K562 (cell line): ENCODE results near the gene CRKL.

Experiments used
- FOSL1 ChIP-seq: fragments of 200-800 bp; sonication (Bioruptor generic); conservative IDR thresholded peaks from 2 replicates; pipeline ENCODE4 v1.6.1; 2016; ENCODE audit warnings: missing genetic modification characterization, missing compliant biosample characterization
- HINFP ChIP-seq: fragments of 450-650 bp; conservative IDR thresholded peaks from 2 replicates; pipeline ENCODE4 v1.6.1; 2016; ENCODE audit warnings: missing genetic modification characterization, low read depth, mild to moderate bottlenecking, control low read depth, missing compliant biosample characterization
- JUND ChIP-seq, 2 experiments: IDR thresholded peaks; 2 replicates in 1 of 2; 3 replicates in 1 of 2; pipeline ENCODE4 v1.6.1; 2011; ENCODE audit warnings: borderline replicate concordance in 2 of 2, low read depth in 2 of 2, low read length in 2 of 2, improper control_type of control experiment in 1 of 2, missing biosample characterization in 1 of 2, missing genetic modification characterization in 1 of 2, missing genetic modification reagents in 1 of 2
- NFIC ChIP-seq: fragments of 450-650 bp; IDR thresholded peaks from 2 replicates; pipeline ENCODE4 v1.6.1; 2017; ENCODE audit warnings: mild to moderate bottlenecking, inconsistent platforms
- NFRKB ChIP-seq: fragments of 450-650 bp; IDR thresholded peaks from 2 replicates; pipeline ENCODE4 v1.6.1; 2016; ENCODE audit warnings: low read depth
- SETDB1 ChIP-seq: IDR thresholded peaks from one replicate; pipeline ENCODE4 v1.6.1; 2012; ENCODE audit warnings: low read length, control low read depth, inconsistent platforms
- TAF1 ChIP-seq: IDR thresholded peaks from 2 replicates; pipeline ENCODE4 v1.6.1; 2011; ENCODE audit warnings: mild to moderate bottlenecking, low read length, moderate library complexity; ENCODE audit not compliant: insufficient read depth, control insufficient read depth, severe bottlenecking; ENCODE audit errors: extremely low read depth
- ZFP36 ChIP-seq: fragments of 150-350 bp; IDR thresholded peaks from 2 replicates; pipeline ENCODE4 v1.6.1; 2018; ENCODE audit warnings: low read length, low read depth; ENCODE audit not compliant: partially characterized antibody

DNA sequence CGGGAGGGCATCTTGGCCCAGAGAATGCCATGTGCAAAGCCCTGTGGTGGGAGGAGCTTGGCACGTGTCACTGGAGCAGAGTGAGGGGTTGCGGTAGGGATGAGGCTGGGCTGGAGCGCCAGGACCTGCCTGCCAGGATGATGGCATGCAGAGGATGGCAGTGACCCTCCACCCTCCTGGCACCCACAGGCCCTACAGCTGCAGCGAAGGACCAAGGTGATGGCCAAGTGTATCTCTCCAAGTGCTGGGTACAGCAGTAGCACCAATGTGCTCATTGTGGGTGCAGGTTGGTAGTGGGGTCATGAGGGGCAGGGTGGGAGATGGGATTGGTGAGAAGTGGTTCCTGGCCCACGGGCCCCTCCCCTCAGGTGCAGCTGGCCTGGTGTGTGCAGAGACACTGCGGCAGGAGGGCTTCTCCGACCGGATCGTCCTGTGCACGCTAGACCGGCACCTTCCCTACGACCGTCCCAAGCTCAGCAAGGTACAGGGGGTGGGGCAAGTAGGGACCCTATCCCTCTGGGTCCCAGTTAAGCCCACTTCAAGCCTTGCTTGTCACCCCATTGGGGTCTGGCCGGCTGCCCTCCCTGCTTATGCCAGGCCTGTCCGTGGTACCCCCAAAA lies 57.2 kb downstream of the CRKL start:
- TF ChIP-seq TAF1 (no peak), NFRKB (no peak), ZFP36 (no peak), FOSL1 (no peak), NFIC (no peak), JUND (IDR thresholded peaks at IDR 0.05; ENCODE audit: borderline replicate concordance, low read depth, low read length) (no peak), JUND (tag; IDR thresholded peaks at IDR 0.05; ENCODE audit: borderline replicate concordance, low read depth, low read length) (no peak), SETDB1 (no peak), HINFP (no peak)
